Measurements from ENCODE around the gene SPEM3. TPM values are rescaled to one million over a fixed set of nuclear protein-coding genes. Genes with fewer than 3 reads are reported as not detected.
A peak's percentile ranks its signal among the peaks of the same experiment; 100 is the strongest.

The SPEM3 gene
- polyA plus RNA-seq, 2 of the 4 experiments (the other 2 are of a cell fraction) = not detected

DNA sequence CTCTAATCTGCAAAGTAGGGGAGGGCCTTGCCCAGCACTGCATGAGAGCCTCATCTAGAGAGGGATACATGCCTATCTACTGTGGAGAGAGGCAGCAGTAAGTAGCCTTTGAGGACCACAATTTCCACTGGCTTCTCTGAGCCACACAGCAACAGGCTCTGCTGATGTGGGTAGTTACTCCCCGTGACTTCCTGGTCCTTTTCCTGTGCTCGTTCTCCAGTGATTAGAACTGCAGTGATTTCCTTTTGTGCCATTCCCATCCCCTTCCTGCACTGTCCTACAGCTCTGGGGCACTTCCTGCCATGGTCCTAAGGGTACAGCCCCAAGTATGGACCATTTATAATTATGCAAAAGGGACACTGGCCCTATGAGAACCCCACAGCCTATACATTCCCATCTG lies 37.4 kb upstream of the SPEM3 start:
- H3K9me3 ChIP-seq = no peaks in the 10 kb centered on the region
- ChIA-PET POLR2A (no interaction called here), CTCF (interaction anchor here (0.8 to 17.1 kb wide), 5 partner anchors 23 to 67 kb away, joined by 3 to 139 read pairs (median 3); partner anchors contain the start of genes KCTD11, TMEM102 and TMEM95)
- DNase-seq (ENCODE audit: low read depth in 1 of 2, low spot score in 1 of 2) (no peak), ATAC-seq (no peak), FAIRE-seq (no peak)
- H3K4me3 ChIP-seq = no peak overlapping the region
- 81% methylated on average over 2 of the region's 2 CpGs for WGBS (ENCODE audit: missing lambda C conversion rate)
- no peak overlapping the region for H3K4me2 ChIP-seq
- TF ChIP-seq EP300 (IDR thresholded peaks at IDR 0.05) (no peak), NR3C1 (IDR thresholded peaks at IDR 0.05) (no peak), HDAC2 (IDR thresholded peaks at IDR 0.05) (no peak), HOXA7 (CRISPR knock-in tag; IDR thresholded peaks at IDR 0.05) (no peak), SMC3 (IDR thresholded peaks at IDR 0.05) (no peak), EHF (CRISPR knock-in tag; IDR thresholded peaks at IDR 0.05) (no peak), SREBF2 (IDR thresholded peaks at IDR 0.05) (no peak), GATA3 (IDR thresholded peaks at IDR 0.05; ENCODE audit: borderline replicate concordance) (no peak)
- peaks cover 10% of the 10 kb centered on the region; the same call in 1 of the 3 replicates for H3K4me1 ChIP-seq
- H3K27ac ChIP-seq = no peak overlapping the region

DNA sequence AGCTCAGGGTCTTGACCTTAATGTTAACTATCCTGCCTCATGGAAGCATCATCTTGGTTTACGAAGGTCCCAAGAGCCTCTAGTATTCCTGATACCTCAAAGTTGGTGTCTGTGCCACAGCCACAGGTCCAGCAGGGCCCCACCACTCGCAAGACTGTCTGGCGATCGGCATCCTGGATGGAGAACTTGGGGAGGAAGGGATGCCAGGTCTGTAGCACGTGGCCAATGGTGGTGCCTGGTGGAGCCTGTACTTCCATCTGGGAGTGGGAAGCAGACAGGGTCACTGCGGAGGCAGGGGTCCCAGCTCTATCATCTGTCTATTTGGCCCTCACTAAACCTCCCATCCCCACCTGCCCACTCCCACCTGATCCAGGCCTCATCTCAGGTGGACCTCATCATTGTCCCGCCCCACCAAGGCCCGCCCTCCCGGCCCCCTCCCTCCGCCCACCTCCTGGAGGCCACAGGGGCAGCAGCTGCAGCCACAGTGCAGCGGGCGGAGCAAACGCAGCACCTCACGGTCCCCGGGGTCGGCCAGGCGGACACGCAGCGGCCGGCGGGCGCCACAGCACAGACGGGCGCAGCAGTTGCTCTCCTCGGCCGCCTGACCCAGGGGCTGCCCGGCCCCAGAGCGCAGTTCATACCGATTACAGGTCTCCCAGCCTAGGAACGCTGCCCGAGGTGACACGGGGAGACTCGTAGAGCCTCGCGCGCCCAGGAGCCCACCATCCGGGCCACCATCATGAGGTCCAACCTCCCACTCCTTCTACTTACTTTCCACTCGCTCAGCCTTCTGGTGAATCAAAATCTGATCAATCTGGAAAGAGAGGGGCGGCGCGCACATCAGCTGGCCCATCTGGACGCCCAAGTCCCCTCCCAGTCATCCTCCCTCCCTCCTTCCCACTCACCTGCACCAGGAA lies 35.7 kb upstream of the SPEM3 start:
- ChIA-PET POLR2A (interaction anchor here (1.0 to 1.1 kb wide), 2 partner anchors 22 to 91 kb away, joined by 3 to 5 read pairs; partner anchors contain the start of gene POLR2A), CTCF (interaction anchor here (1.3 to 17.1 kb wide), 5 partner anchors 10 to 44 kb away, joined by 3 to 139 read pairs (median 12); partner anchors contain the start of genes KCTD11, TMEM102, TMEM256 and TMEM95)
- DNase-seq (ENCODE audit: low read depth in 1 of 2, low spot score in 1 of 2) (no peak), FAIRE-seq (no peak), ATAC-seq (no peak)
- WGBS (ENCODE audit: missing lambda C conversion rate) = 95% methylated on average over 31 of the region's 42 CpGs
- no peaks in the 10 kb centered on the region for H3K9me3 ChIP-seq
- H3K4me3 ChIP-seq = peak overlapping the region; percentile 71
- peak overlapping the region; percentile 88 for H3K4me2 ChIP-seq
- peak overlapping the region; percentile 83 to 92; a peak in 4 of 6 replicates for H3K27ac ChIP-seq
- peaks cover 10% of the 10 kb centered on the region; the same call in 1 of the 3 replicates for H3K4me1 ChIP-seq
- TF ChIP-seq BHLHE40 (IDR thresholded peaks at IDR 0.05; ENCODE audit: low read depth, low read length) (no peak), KDM1A (IDR thresholded peaks at IDR 0.05; ENCODE audit: low read depth) (no peak), MYC (IDR thresholded peaks at IDR 0.05; ENCODE audit: borderline replicate concordance, low read length) (no peak), RCOR1 (IDR thresholded peaks at IDR 0.05; ENCODE audit: low read depth, low read length) (no peak), MAZ (IDR thresholded peaks at IDR 0.05; ENCODE audit: borderline replicate concordance, low read depth, low read length) (no peak), JUNB (IDR thresholded peaks at IDR 0.05) (no peak), FOXS1 (CRISPR knock-in tag; IDR thresholded peaks at IDR 0.05) (no peak), POLR2AphosphoS2 (conservative IDR thresholded peaks at IDR 0.05; ENCODE audit: low read length) (no peak), HDAC2 (IDR thresholded peaks at IDR 0.05) (no peak), CBX8 (IDR thresholded peaks at IDR 0.05) (no peak), CHD4 (IDR thresholded peaks at IDR 0.05; ENCODE audit: borderline replicate concordance) (no peak), HOXA7 (CRISPR knock-in tag; IDR thresholded peaks at IDR 0.05) (no peak)
- TF ChIP-seq, protein P1, sequence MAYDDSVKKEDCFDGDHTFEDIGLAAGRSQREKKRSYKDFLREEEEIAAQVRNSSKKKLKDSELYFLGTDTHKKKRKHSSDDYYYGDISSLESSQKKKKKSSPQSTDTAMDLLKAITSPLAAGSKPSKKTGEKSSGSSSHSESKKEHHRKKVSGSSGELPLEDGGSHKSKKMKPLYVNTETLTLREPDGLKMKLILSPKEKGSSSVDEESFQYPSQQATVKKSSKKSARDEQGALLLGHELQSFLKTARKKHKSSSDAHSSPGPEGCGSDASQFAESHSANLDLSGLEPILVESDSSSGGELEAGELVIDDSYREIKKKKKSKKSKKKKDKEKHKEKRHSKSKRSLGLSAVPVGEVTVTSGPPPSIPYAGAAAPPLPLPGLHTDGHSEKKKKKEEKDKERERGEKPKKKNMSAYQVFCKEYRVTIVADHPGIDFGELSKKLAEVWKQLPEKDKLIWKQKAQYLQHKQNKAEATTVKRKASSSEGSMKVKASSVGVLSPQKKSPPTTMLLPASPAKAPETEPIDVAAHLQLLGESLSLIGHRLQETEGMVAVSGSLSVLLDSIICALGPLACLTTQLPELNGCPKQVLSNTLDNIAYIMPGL (CRISPR knock-in tag; IDR thresholded peaks at IDR 0.05; ENCODE audit: borderline replicate concordance) = no peak
- TF ChIP-seq, protein P2, sequence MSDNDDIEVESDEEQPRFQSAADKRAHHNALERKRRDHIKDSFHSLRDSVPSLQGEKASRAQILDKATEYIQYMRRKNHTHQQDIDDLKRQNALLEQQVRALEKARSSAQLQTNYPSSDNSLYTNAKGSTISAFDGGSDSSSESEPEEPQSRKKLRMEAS (IDR thresholded peaks at IDR 0.05) = no peak
- TF ChIP-seq, protein P3, sequence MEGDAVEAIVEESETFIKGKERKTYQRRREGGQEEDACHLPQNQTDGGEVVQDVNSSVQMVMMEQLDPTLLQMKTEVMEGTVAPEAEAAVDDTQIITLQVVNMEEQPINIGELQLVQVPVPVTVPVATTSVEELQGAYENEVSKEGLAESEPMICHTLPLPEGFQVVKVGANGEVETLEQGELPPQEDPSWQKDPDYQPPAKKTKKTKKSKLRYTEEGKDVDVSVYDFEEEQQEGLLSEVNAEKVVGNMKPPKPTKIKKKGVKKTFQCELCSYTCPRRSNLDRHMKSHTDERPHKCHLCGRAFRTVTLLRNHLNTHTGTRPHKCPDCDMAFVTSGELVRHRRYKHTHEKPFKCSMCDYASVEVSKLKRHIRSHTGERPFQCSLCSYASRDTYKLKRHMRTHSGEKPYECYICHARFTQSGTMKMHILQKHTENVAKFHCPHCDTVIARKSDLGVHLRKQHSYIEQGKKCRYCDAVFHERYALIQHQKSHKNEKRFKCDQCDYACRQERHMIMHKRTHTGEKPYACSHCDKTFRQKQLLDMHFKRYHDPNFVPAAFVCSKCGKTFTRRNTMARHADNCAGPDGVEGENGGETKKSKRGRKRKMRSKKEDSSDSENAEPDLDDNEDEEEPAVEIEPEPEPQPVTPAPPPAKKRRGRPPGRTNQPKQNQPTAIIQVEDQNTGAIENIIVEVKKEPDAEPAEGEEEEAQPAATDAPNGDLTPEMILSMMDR (IDR thresholded peaks at IDR 0.05) = no peak

All from A549 (cell line).